ENCODE data around the gene HIPK4. TPM values are rescaled to one million over a fixed set of nuclear protein-coding genes. Genes with fewer than 3 reads are reported as not detected.

Gene HIPK4
- total and polyA plus RNA-seq, 2 of the 4 experiments (the other 2 are of a cell fraction): 0.12 to 0.18 TPM

- dilution Hi-C loops (cut with HindIII; ENCODE audit: low sequenced_read_pairs, unreplicated experiment) (no loop called here), intact Hi-C loops (cut with micrococcal nuclease) (no loop called here), in situ Hi-C loops (cut with MboI; ENCODE audit: low sequenced_read_pairs) (no loop called here)
- Histone ChIP-seq H3K9me3 (ENCODE audit: control insufficient read depth, insufficient read depth, low read length) (no peaks in the 10 kb centered on the region), H2BK20ac (ENCODE audit: low read depth, low read length) (no peak overlapping the region), H3K27me3 (ENCODE audit: control insufficient read depth, insufficient read depth, low read length) (no peaks in the 10 kb centered on the region), H3K56ac (ENCODE audit: extremely low read depth, insufficient read depth, low read length) (no peak overlapping the region), H3K4ac (ENCODE audit: low read depth, low read length) (no peak overlapping the region), H3K79me1 (ENCODE audit: low read depth in 1 of 2, low read length in 2 of 2) (peaks cover 9 to 34% of the 10 kb centered on the region in 2 experiments), H4K20me1 (ENCODE audit: insufficient read depth, low read length) (peaks cover 2% of the 10 kb centered on the region; the same call in 1 of the 2 replicates), H3K23ac (ENCODE audit: low read depth, low read length) (no peak overlapping the region), H3K14ac (replicated peaks; ENCODE audit: low read depth, low read length) (no peak overlapping the region), H2AK5ac (ENCODE audit: low read depth, low read length) (no peak overlapping the region), H3K36me3 (ENCODE audit: control insufficient read depth, insufficient read depth, low read length) (peaks cover 47% of the 10 kb centered on the region), H3K4me2 (ENCODE audit: low read depth, low read length) (no peak overlapping the region), H3K18ac (ENCODE audit: low read depth, low read length) (no peak overlapping the region), H3K27ac (ENCODE audit: insufficient read depth, low read length) (no peak overlapping the region), H4K91ac (ENCODE audit: insufficient read depth, low read depth, low read length) (no peak overlapping the region), H4K8ac (ENCODE audit: low read depth in 2 of 2, low read length in 2 of 2) (no peak overlapping the region), H2BK5ac (ENCODE audit: low read depth, low read length, poor library complexity, severe bottlenecking) (no peak overlapping the region), H3K4me3 (ENCODE audit: insufficient read depth, low read depth, low read length) (no peak overlapping the region), H2AK9ac (replicated peaks; ENCODE audit: low read depth, low read length, poor library complexity) (no peak overlapping the region), H2BK120ac (ENCODE audit: low read depth, low read length) (no peak overlapping the region), H3K9me1 (ENCODE audit: insufficient read depth, low read length) (peaks cover 18% of the 10 kb centered on the region), H2AFZ (replicated peaks; ENCODE audit: low read length, poor library complexity) (no peak overlapping the region), H2BK15ac (ENCODE audit: low read depth, low read length) (no peak overlapping the region), H3K9ac (ENCODE audit: low read depth, low read length) (no peak overlapping the region), H3K4me1 (ENCODE audit: control insufficient read depth, insufficient read depth, low read length) (peaks cover 10% of the 10 kb centered on the region), H4K5ac (ENCODE audit: low read depth, low read length) (no peak overlapping the region)
- DNase-seq (no peak), ATAC-seq (ENCODE audit: low read depth) (no peak)
- no peak for TF ChIP-seq MXI1 (IDR thresholded peaks at IDR 0.05; ENCODE audit: borderline replicate concordance, low read depth, low read length)
- no peak for TF ChIP-seq CEBPB (IDR thresholded peaks at IDR 0.05; ENCODE audit: low read depth, low read length)
- no peak for TF ChIP-seq MAFK (IDR thresholded peaks at IDR 0.05; ENCODE audit: low read depth, low read length)
- TF ChIP-seq ELK1 (IDR thresholded peaks at IDR 0.05; ENCODE audit: borderline replicate concordance, low read depth, low read length): no peak
- TF ChIP-seq RFX5 (IDR thresholded peaks at IDR 0.05; ENCODE audit: low read depth, low read length): no peak
- no peak for TF ChIP-seq POLR2A (IDR thresholded peaks at IDR 0.05; ENCODE audit: low read depth, low read length)
- no peak for TF ChIP-seq BHLHE40 (IDR thresholded peaks at IDR 0.05; ENCODE audit: low read depth, low read length)
- TF ChIP-seq RAD21 (IDR thresholded peaks at IDR 0.05; ENCODE audit: low read length): no peak
- TF ChIP-seq CTCF (conservative IDR thresholded peaks at IDR 0.05; ENCODE audit: low read depth, low read length): no peak
- no peak for TF ChIP-seq FOS (IDR thresholded peaks at IDR 0.05; ENCODE audit: low read depth, low read length)
- no peak for TF ChIP-seq NFE2L2 (IDR thresholded peaks at IDR 0.05; ENCODE audit: low read depth, low read length)
- no peak for TF ChIP-seq SMC3 (IDR thresholded peaks at IDR 0.05; ENCODE audit: low read depth, low read length)
- no peak for TF ChIP-seq RCOR1 (IDR thresholded peaks at IDR 0.05; ENCODE audit: insufficient replicate concordance, low read length)
- TF ChIP-seq CHD1 (IDR thresholded peaks at IDR 0.05; ENCODE audit: low read depth, low read length): no peak
- ChIA-PET CTCF (no interaction called here), POLR2A (ENCODE audit: unreplicated experiment) (no interaction called here)
- 50% methylated on average over 1 of the region's 16 CpGs; no CpG with 5 or more reads in 1 of the 2 experiments for WGBS, 2 experiments (ENCODE audit: extremely low coverage in 2 of 2, insufficient read length in 1 of 2)
- BruUV-seq (replicated peaks): no TSS peak
Measured at GRCh38 chr19:40367577-40368434, 22.2 kb downstream of the HIPK4 start.

Measured in IMR-90 (cell line).